K562 (cell line): ENCODE measurements around the gene ACOT7. TPM values are rescaled to one million over a fixed set of nuclear protein-coding genes. Genes with fewer than 3 reads are reported as not detected.
A peak's percentile ranks its signal among the peaks of the same experiment; 100 is the strongest.

Experiments used
- CSDE1 ChIP-seq, 2 experiments: fragments of 450-650 bp; IDR thresholded peaks; 2 replicates each; pipeline ENCODE4 v1.6.1; 2016; ENCODE audit warnings: mild to moderate bottlenecking in 1 of 2
- NR2C1 ChIP-seq, 2 experiments: fragments of 450-650 bp; IDR thresholded peaks; 2 replicates each; pipeline ENCODE4 v1.6.1; 2017; ENCODE audit warnings: mild to moderate bottlenecking in 2 of 2, antibody characterized with exemption in 1 of 2, inconsistent platforms in 1 of 2, missing compliant biosample characterization in 1 of 2, missing genetic modification characterization in 1 of 2
- NRF1 ChIP-seq, 2 experiments: fragments of 450-650 bp; IDR thresholded peaks in 1 of 2; conservative IDR thresholded peaks in 1 of 2; 2 replicates each; pipeline ENCODE4 v1.6.1; 2014; ENCODE audit warnings: mild to moderate bottlenecking in 2 of 2
- RAD21 ChIP-seq, 2 experiments: fragments of 250-450 bp in 1 of 2; fragments of 450-650 bp in 1 of 2; sonication (Bioruptor Pico) in 1 of 2; formaldehyde crosslinking in 1 of 2; IDR thresholded peaks in 1 of 2; conservative IDR thresholded peaks in 1 of 2; 2 replicates each; pipeline versions ENCODE4 v1.4.0 to v1.8.0; 2020 to 2022; ENCODE audit warnings: mild to moderate bottlenecking in 2 of 2, moderate library complexity in 1 of 2
- RB1 ChIP-seq: fragments of 450-650 bp; IDR thresholded peaks from 2 replicates; pipeline ENCODE4 v1.6.1; 2017; ENCODE audit warnings: low read depth, mild to moderate bottlenecking
- U2AF1 ChIP-seq: fragments of 200-400 bp; formaldehyde crosslinking; optimal IDR thresholded peaks from 2 replicates; pipeline ENCODE3; 2017; ENCODE audit warnings: mild to moderate bottlenecking, low read depth, low read length, moderate library complexity
- ZNF431 ChIP-seq: sonication (generic); formaldehyde crosslinking; IDR thresholded peaks from 2 replicates; pipeline ENCODE4 v1.8.0; 2022; ENCODE audit warnings: mild to moderate bottlenecking, missing genetic modification reagents
- ZNF57 ChIP-seq: fragments of 450-650 bp; formaldehyde crosslinking; IDR thresholded peaks from 2 replicates; pipeline ENCODE4 v1.4.0; 2020; ENCODE audit warnings: mild to moderate bottlenecking, moderate library complexity
- ZNF584 ChIP-seq: fragments of 200-800 bp; sonication (Bioruptor generic); IDR thresholded peaks from 2 replicates; pipeline ENCODE4 v1.6.1; 2016; ENCODE audit warnings: low read depth, mild to moderate bottlenecking, missing genetic modification characterization, missing compliant biosample characterization
- polyA plus RNA-seq, 8 experiments: library from polyadenylated mRNA; depleted of rRNA in 4 of 8; stranded (reverse) in 5 of 8; unstranded in 3 of 8; fragments of >200 nt; fragmentation: Nextera tagmentation in 2 of 8; fragmentation: Illumina TruSeq in 1 of 8; extraction: Ambion mirVana in 2 of 8; extraction: Trizol in 1 of 8; gene quantifications; 2 replicates each; pipeline versions ENCODE4 v1.2.1 to v1.2.3, GENCODE V29; 2011 to 2014; ENCODE audit warnings: inconsistent platforms in 1 of 8, missing spikeins in 1 of 8
- total RNA-seq, 7 experiments: library from RNA; depleted of rRNA in 6 of 7; stranded (reverse); fragments of >200 nt in 6 of 7; fragmentation: Illumina TruSeq in 2 of 7; extraction: Trizol in 2 of 7; gene quantifications; 2 replicates each; pipeline versions ENCODE4 v1.2.1 to v1.2.3, GENCODE V29; 2011 to 2021; ENCODE audit warnings: low replicate concordance in 1 of 7
- TF ChIP-seq, protein P1 (sequence below): fragments of 450-650 bp; IDR thresholded peaks from 2 replicates; pipeline ENCODE4 v1.6.1; 2016; ENCODE audit warnings: missing biosample characterization, missing genetic modification characterization
- TF ChIP-seq, protein P2 (sequence below): fragments of 450-650 bp; IDR thresholded peaks from 2 replicates; pipeline ENCODE4 v1.6.1; 2016; ENCODE audit warnings: mild to moderate bottlenecking, moderate library complexity

Gene ACOT7
- total and polyA plus RNA-seq, 9 of the 15 experiments (the other 6 are each of a cell fraction or from before 2014, with no cell fraction given) = 7.0 to 92.6 (median 37.2) TPM

DNA sequence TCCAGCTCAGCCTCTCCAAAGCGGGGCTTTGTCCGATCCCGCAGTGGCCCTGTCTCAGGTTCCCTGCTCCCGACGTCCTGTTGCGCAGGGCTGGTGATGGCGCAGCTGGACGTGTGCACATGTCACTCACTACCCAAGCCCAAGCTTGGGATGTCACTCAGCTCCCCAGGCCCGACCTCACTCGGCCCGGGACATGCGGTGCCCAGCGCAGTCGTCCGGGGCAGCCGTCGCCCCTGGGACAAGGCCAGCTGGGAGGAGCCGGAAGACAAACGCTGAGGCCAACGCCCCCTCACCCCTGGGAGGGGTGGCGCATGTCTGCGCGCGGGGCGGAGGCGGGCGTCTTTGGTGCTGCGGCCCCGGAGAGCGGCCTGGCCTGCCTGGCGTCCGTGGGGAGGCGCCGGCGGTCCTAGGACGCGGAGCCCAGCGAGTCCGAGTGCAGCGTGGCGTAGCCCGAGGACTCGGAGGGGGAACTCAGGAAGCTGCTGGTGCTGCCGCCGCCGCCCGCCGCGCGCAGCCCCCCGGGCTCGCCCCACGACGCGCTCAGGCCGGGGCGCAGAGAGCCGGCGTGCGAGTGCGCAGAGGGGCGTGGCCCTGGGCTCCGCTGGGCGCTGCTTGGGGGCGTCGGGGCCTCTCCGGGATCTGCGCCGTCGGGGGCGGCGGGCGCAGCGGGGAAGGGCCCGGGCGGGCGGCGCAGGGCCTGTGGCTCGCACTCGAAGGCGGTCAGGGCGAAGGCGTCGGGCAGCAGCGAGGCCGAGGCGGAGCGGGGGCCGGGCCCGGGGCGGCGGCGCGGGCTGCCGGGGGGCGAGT is 144.4 kb downstream of the ACOT7 start (continued):
- TF ChIP-seq, protein P1, sequence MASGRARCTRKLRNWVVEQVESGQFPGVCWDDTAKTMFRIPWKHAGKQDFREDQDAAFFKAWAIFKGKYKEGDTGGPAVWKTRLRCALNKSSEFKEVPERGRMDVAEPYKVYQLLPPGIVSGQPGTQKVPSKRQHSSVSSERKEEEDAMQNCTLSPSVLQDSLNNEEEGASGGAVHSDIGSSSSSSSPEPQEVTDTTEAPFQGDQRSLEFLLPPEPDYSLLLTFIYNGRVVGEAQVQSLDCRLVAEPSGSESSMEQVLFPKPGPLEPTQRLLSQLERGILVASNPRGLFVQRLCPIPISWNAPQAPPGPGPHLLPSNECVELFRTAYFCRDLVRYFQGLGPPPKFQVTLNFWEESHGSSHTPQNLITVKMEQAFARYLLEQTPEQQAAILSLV (tag) = no peak
- TF ChIP-seq CSDE1 (IDR thresholded peaks at IDR 0.05) (no peak), NR2C1 (IDR thresholded peaks at IDR 0.05) (no peak), NR2C1 (tag; IDR thresholded peaks at IDR 0.05) (no peak), ZNF57 (CRISPR knock-in tag) (no peak), U2AF1 (peak; percentile 36), NRF1 (conservative IDR thresholded peaks at IDR 0.05 in 1 of 2, IDR thresholded peaks at IDR 0.05 in 1 of 2) (peak; percentile 62 to 70), RB1 (peak; percentile 23; the same call in 1 of the 2 replicates), RAD21 (CRISPR knock-in tag; conservative IDR thresholded peaks at IDR 0.05 in 1 of 2, IDR thresholded peaks at IDR 0.05 in 1 of 2) (peak in 1 of 2 experiments; percentile 51; a peak in 2 of 4 replicates), ZNF584 (no peak), ZNF431 (CRISPR knock-in tag) (no peak)
- TF ChIP-seq, protein P2, sequence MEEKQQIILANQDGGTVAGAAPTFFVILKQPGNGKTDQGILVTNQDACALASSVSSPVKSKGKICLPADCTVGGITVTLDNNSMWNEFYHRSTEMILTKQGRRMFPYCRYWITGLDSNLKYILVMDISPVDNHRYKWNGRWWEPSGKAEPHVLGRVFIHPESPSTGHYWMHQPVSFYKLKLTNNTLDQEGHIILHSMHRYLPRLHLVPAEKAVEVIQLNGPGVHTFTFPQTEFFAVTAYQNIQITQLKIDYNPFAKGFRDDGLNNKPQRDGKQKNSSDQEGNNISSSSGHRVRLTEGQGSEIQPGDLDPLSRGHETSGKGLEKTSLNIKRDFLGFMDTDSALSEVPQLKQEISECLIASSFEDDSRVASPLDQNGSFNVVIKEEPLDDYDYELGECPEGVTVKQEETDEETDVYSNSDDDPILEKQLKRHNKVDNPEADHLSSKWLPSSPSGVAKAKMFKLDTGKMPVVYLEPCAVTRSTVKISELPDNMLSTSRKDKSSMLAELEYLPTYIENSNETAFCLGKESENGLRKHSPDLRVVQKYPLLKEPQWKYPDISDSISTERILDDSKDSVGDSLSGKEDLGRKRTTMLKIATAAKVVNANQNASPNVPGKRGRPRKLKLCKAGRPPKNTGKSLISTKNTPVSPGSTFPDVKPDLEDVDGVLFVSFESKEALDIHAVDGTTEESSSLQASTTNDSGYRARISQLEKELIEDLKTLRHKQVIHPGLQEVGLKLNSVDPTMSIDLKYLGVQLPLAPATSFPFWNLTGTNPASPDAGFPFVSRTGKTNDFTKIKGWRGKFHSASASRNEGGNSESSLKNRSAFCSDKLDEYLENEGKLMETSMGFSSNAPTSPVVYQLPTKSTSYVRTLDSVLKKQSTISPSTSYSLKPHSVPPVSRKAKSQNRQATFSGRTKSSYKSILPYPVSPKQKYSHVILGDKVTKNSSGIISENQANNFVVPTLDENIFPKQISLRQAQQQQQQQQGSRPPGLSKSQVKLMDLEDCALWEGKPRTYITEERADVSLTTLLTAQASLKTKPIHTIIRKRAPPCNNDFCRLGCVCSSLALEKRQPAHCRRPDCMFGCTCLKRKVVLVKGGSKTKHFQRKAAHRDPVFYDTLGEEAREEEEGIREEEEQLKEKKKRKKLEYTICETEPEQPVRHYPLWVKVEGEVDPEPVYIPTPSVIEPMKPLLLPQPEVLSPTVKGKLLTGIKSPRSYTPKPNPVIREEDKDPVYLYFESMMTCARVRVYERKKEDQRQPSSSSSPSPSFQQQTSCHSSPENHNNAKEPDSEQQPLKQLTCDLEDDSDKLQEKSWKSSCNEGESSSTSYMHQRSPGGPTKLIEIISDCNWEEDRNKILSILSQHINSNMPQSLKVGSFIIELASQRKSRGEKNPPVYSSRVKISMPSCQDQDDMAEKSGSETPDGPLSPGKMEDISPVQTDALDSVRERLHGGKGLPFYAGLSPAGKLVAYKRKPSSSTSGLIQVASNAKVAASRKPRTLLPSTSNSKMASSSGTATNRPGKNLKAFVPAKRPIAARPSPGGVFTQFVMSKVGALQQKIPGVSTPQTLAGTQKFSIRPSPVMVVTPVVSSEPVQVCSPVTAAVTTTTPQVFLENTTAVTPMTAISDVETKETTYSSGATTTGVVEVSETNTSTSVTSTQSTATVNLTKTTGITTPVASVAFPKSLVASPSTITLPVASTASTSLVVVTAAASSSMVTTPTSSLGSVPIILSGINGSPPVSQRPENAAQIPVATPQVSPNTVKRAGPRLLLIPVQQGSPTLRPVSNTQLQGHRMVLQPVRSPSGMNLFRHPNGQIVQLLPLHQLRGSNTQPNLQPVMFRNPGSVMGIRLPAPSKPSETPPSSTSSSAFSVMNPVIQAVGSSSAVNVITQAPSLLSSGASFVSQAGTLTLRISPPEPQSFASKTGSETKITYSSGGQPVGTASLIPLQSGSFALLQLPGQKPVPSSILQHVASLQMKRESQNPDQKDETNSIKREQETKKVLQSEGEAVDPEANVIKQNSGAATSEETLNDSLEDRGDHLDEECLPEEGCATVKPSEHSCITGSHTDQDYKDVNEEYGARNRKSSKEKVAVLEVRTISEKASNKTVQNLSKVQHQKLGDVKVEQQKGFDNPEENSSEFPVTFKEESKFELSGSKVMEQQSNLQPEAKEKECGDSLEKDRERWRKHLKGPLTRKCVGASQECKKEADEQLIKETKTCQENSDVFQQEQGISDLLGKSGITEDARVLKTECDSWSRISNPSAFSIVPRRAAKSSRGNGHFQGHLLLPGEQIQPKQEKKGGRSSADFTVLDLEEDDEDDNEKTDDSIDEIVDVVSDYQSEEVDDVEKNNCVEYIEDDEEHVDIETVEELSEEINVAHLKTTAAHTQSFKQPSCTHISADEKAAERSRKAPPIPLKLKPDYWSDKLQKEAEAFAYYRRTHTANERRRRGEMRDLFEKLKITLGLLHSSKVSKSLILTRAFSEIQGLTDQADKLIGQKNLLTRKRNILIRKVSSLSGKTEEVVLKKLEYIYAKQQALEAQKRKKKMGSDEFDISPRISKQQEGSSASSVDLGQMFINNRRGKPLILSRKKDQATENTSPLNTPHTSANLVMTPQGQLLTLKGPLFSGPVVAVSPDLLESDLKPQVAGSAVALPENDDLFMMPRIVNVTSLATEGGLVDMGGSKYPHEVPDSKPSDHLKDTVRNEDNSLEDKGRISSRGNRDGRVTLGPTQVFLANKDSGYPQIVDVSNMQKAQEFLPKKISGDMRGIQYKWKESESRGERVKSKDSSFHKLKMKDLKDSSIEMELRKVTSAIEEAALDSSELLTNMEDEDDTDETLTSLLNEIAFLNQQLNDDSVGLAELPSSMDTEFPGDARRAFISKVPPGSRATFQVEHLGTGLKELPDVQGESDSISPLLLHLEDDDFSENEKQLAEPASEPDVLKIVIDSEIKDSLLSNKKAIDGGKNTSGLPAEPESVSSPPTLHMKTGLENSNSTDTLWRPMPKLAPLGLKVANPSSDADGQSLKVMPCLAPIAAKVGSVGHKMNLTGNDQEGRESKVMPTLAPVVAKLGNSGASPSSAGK = no peak
